ENCODE data around the gene EMC7. TPM values are rescaled to one million over a fixed set of nuclear protein-coding genes. Genes with fewer than 3 reads are reported as not detected.
A peak's percentile ranks its signal among the peaks of the same experiment; 100 is the strongest.

Gene EMC7
- total and polyA plus RNA-seq, 9 of the 15 experiments (the other 6 are each of a cell fraction or from before 2014, with no cell fraction given) = 25.8 to 92.8 (median 49.7) TPM

DNA sequence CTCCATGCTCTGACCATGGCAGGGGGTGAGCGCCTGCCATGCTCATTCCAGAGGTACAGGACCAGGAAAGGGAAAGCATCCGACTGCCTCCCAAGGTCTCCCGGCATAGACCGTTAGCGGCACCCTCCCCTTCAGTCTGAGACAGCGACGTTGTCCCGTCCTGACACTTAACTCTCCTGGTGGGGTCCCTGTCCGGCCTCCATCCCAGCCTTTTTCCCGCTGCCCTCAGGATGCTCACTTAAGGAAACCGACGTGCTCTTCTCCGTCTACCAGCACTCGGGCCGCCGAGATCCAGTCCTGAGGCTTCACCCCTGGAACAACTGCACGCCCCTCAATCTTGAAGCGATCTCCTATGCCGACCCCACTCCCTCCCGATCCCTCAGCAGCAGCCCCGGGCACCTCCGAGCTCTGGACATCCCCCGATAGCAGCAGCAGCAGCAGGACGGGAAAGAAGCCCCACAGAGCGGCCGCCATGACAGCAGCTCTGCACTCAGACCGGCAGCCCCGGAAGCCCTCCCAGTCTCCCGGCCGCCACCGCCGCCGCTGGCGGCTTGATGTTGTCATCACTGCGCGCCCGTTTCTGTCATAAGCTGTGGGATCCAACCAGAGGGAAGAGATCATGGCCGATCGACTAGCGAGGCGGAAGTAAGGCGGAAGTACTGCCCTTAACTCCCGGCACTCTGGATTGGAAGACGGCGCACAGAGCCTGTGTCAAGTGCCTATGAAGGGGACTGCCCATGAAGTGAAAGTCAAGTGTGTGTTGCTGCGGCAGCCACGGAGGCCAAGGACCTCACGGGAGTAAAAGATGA lies at the start of gene EMC7, which contains the start of gene PGBD4 (continued):
- TF ChIP-seq NRF1 (conservative IDR thresholded peaks at IDR 0.05 in 1 of 2, IDR thresholded peaks at IDR 0.05 in 1 of 2) = peak; percentile 76 to 79
- TF ChIP-seq, protein P1, sequence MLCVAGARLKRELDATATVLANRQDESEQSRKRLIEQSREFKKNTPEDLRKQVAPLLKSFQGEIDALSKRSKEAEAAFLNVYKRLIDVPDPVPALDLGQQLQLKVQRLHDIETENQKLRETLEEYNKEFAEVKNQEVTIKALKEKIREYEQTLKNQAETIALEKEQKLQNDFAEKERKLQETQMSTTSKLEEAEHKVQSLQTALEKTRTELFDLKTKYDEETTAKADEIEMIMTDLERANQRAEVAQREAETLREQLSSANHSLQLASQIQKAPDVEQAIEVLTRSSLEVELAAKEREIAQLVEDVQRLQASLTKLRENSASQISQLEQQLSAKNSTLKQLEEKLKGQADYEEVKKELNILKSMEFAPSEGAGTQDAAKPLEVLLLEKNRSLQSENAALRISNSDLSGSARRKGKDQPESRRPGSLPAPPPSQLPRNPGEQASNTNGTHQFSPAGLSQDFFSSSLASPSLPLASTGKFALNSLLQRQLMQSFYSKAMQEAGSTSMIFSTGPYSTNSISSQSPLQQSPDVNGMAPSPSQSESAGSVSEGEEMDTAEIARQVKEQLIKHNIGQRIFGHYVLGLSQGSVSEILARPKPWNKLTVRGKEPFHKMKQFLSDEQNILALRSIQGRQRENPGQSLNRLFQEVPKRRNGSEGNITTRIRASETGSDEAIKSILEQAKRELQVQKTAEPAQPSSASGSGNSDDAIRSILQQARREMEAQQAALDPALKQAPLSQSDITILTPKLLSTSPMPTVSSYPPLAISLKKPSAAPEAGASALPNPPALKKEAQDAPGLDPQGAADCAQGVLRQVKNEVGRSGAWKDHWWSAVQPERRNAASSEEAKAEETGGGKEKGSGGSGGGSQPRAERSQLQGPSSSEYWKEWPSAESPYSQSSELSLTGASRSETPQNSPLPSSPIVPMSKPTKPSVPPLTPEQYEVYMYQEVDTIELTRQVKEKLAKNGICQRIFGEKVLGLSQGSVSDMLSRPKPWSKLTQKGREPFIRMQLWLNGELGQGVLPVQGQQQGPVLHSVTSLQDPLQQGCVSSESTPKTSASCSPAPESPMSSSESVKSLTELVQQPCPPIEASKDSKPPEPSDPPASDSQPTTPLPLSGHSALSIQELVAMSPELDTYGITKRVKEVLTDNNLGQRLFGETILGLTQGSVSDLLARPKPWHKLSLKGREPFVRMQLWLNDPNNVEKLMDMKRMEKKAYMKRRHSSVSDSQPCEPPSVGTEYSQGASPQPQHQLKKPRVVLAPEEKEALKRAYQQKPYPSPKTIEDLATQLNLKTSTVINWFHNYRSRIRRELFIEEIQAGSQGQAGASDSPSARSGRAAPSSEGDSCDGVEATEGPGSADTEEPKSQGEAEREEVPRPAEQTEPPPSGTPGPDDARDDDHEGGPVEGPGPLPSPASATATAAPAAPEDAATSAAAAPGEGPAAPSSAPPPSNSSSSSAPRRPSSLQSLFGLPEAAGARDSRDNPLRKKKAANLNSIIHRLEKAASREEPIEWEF (CRISPR knock-in tag; IDR thresholded peaks at IDR 0.05) = no peak
- no peak for TF ChIP-seq ZNF696 (CRISPR knock-in tag; conservative IDR thresholded peaks at IDR 0.05)
- no peak for TF ChIP-seq MAFF (IDR thresholded peaks at IDR 0.05; ENCODE audit: low read length)
- TF ChIP-seq FOXJ3 (CRISPR knock-in tag; IDR thresholded peaks at IDR 0.05) = no peak
- TF ChIP-seq HCFC1 (IDR thresholded peaks at IDR 0.05; ENCODE audit: low read depth, low read length) = peak; percentile 97
- TF ChIP-seq NR2C1 (IDR thresholded peaks at IDR 0.05) = peak; percentile 80
- TF ChIP-seq NR2C1 (tag; IDR thresholded peaks at IDR 0.05) = peak; percentile 87
- no peak for TF ChIP-seq ZKSCAN8 (CRISPR knock-in tag; IDR thresholded peaks at IDR 0.05)
- TF ChIP-seq NFXL1 (CRISPR knock-in tag; IDR thresholded peaks at IDR 0.05) = no peak
- peak; percentile 79; the same call in 1 of the 2 replicates for TF ChIP-seq ETV5 (CRISPR knock-in tag; IDR thresholded peaks at IDR 0.05; ENCODE audit: low read depth)
- TF ChIP-seq NCOA6 (IDR thresholded peaks at IDR 0.05) = no peak
- TF ChIP-seq, protein P2, sequence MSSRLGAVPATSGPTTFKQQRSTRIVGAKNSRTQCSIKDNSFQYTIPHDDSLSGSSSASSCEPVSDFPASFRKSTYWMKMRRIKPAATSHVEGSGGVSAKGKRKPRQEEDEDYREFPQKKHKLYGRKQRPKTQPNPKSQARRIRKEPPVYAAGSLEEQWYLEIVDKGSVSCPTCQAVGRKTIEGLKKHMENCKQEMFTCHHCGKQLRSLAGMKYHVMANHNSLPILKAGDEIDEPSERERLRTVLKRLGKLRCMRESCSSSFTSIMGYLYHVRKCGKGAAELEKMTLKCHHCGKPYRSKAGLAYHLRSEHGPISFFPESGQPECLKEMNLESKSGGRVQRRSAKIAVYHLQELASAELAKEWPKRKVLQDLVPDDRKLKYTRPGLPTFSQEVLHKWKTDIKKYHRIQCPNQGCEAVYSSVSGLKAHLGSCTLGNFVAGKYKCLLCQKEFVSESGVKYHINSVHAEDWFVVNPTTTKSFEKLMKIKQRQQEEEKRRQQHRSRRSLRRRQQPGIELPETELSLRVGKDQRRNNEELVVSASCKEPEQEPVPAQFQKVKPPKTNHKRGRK (tag; IDR thresholded peaks at IDR 0.05) = no peak
- no peak for TF ChIP-seq TCF7 (IDR thresholded peaks at IDR 0.05; ENCODE audit: borderline replicate concordance)
- peak; percentile 80 for TF ChIP-seq POU5F1 (IDR thresholded peaks at IDR 0.05; ENCODE audit: borderline replicate concordance, low read depth, low read length, partially characterized antibody)
- no peak for TF ChIP-seq GTF2A2 (tag; IDR thresholded peaks at IDR 0.05)
- no peak for TF ChIP-seq CCAR2 (IDR thresholded peaks at IDR 0.05; ENCODE audit: low read depth, low read length)
- TF ChIP-seq CBX2 (IDR thresholded peaks at IDR 0.05; ENCODE audit: insufficient read depth, low read length, poor library complexity, severe bottlenecking) = no peak
- TF ChIP-seq POLR3A (IDR thresholded peaks at IDR 0.05; ENCODE audit: borderline replicate concordance, extremely low read depth, insufficient read depth, insufficient read length) = no peak
- TF ChIP-seq, protein P3, sequence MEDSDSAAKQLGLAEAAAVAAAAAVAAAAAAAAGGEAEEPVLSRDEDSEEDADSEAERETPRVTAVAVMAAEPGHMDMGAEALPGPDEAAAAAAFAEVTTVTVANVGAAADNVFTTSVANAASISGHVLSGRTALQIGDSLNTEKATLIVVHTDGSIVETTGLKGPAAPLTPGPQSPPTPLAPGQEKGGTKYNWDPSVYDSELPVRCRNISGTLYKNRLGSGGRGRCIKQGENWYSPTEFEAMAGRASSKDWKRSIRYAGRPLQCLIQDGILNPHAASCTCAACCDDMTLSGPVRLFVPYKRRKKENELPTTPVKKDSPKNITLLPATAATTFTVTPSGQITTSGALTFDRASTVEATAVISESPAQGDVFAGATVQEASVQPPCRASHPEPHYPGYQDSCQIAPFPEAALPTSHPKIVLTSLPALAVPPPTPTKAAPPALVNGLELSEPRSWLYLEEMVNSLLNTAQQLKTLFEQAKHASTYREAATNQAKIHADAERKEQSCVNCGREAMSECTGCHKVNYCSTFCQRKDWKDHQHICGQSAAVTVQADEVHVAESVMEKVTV (CRISPR knock-in tag; IDR thresholded peaks at IDR 0.05) = no peak
- no peak for TF ChIP-seq ZNF76 (CRISPR knock-in tag; IDR thresholded peaks at IDR 0.05; ENCODE audit: borderline replicate concordance)

Data from K562 (cell line).